Activated naive CD8-positive, alpha-beta T cell treated with anti-CD3 and anti-CD28 coated beads, Interleukin-2, amount 10 ng/mL, durations not matched to agents 7 days and 5 days (primary cell): ENCODE results near the gene GUCY1A2. TPM values are rescaled to one million over a fixed set of nuclear protein-coding genes. Genes with fewer than 3 reads are reported as not detected.
"Not testable (repeated sequence)": the region's sequence is repeated elsewhere in the genome, so short reads cannot be mapped to it uniquely, and the experiment has no call there.

Experiments
- ATAC-seq: fragments of 150-1000 bp; cut with Tn5 transposase; one replicate; pipeline ENCODE4 v1.10.0; 2021; ENCODE audit warnings: low read depth, moderate library complexity
- POLR2A ChIA-PET: fragments of 350-600 bp; sonication (Branson Sonifier 250); formaldehyde crosslinking; loops from one replicate; lab custom pipeline; 2021; ENCODE audit warnings: antibody characterized with exemption; lab: Charles Lee
- DNase-seq: peaks from one replicate; pipeline ENCODE4 v3.0.0; 2021
- H3K27ac Mint-ChIP-seq: one replicate; pipeline ENCODE4 v1.8.0; 2022; ENCODE audit warnings: mild to moderate bottlenecking, mixed read lengths
- H3K27me3 Mint-ChIP-seq: one replicate; pipeline ENCODE4 v1.8.0; 2022; ENCODE audit warnings: mild to moderate bottlenecking, moderate library complexity, mixed read lengths
- H3K36me3 Mint-ChIP-seq: one replicate; pipeline ENCODE4 v1.8.0; 2021; ENCODE audit warnings: mild to moderate bottlenecking, mixed read lengths
- H3K4me1 Mint-ChIP-seq: one replicate; pipeline ENCODE4 v1.8.0; 2021; ENCODE audit warnings: mixed read lengths
- H3K4me3 Mint-ChIP-seq: one replicate; pipeline ENCODE4 v1.8.0; 2022; ENCODE audit warnings: mild to moderate bottlenecking, moderate library complexity, mixed read lengths
- H3K9me3 Mint-ChIP-seq: one replicate; pipeline ENCODE4 v1.8.0; 2021; ENCODE audit warnings: mixed read lengths
- total RNA-seq, 2 experiments: library from RNA; stranded (reverse); gene quantifications; one replicate each; pipeline ENCODE4 v1.2.3, GENCODE V29; 2021

Gene GUCY1A2
- total RNA-seq, 2 experiments from 2014 or later: not detected

- DNase-seq, H3K36me3 Mint-ChIP-seq, H3K27ac Mint-ChIP-seq, POLR2A ChIA-PET, H3K4me1 Mint-ChIP-seq, H3K27me3 Mint-ChIP-seq, ATAC-seq, H3K4me3 Mint-ChIP-seq: not testable (repeated sequence)
- peaks cover 15% of the 10 kb centered on the region for H3K9me3 Mint-ChIP-seq
These were observed 134.6 kb downstream of the GUCY1A2 start for GRCh38 chr11:106883693-106884092.

- no peak overlapping the region for H3K27ac Mint-ChIP-seq
These were observed 138.3 kb downstream of the GUCY1A2 start for GRCh38 chr11:106879832-106880546.

GRCh38 chr11:106879029-106879428, 139.2 kb downstream of the GUCY1A2 start:
- POLR2A ChIA-PET: no interaction called here
- Mint-ChIP-seq H3K27me3 (no peaks in the 10 kb centered on the region), H3K27ac (no peak overlapping the region), H3K4me3 (no peak overlapping the region), H3K36me3 (no peaks in the 10 kb centered on the region), H3K9me3 (peaks cover 9% of the 10 kb centered on the region), H3K4me1 (no peaks in the 10 kb centered on the region)
- ATAC-seq: no peak
- DNase-seq: no peak

More at GRCh38 chr11:106879832-106880546, 138.3 kb downstream of the GUCY1A2 start:
- H3K4me3 Mint-ChIP-seq: no peak overlapping the region
- H3K27me3 Mint-ChIP-seq: no peaks in the 10 kb centered on the region
- DNase-seq (no peak), ATAC-seq (no peak)
- H3K4me1 Mint-ChIP-seq: no peaks in the 10 kb centered on the region
- H3K36me3 Mint-ChIP-seq: no peaks in the 10 kb centered on the region
- POLR2A ChIA-PET: no interaction called here
- H3K9me3 Mint-ChIP-seq: peaks cover 11% of the 10 kb centered on the region

- no peak overlapping the region for H3K4me3 Mint-ChIP-seq
- no peak overlapping the region for H3K27ac Mint-ChIP-seq
- no peaks in the 10 kb centered on the region for H3K27me3 Mint-ChIP-seq
- POLR2A ChIA-PET: no interaction called here
- ATAC-seq: no peak
- peaks cover 2% of the 10 kb centered on the region for H3K9me3 Mint-ChIP-seq
- no peaks in the 10 kb centered on the region for H3K36me3 Mint-ChIP-seq
- DNase-seq: no peak
- no peaks in the 10 kb centered on the region for H3K4me1 Mint-ChIP-seq
These were observed 143.3 kb downstream of the GUCY1A2 start for GRCh38 chr11:106875013-106875412.

- H3K4me3 Mint-ChIP-seq: no peak overlapping the region
- H3K9me3 Mint-ChIP-seq: peaks cover 7% of the 10 kb centered on the region
- POLR2A ChIA-PET: no interaction called here
- ATAC-seq (no peak), DNase-seq (no peak)
- no peaks in the 10 kb centered on the region for H3K4me1 Mint-ChIP-seq
- H3K36me3 Mint-ChIP-seq: no peaks in the 10 kb centered on the region
- no peaks in the 10 kb centered on the region for H3K27me3 Mint-ChIP-seq
- H3K27ac Mint-ChIP-seq: no peak overlapping the region
These were observed 146.0 kb downstream of the GUCY1A2 start for GRCh38 chr11:106872246-106872645.

- no peaks in the 10 kb centered on the region for H3K4me1 Mint-ChIP-seq
- POLR2A ChIA-PET: no interaction called here
- H3K27ac Mint-ChIP-seq: no peak overlapping the region
- H3K4me3 Mint-ChIP-seq: no peak overlapping the region
- H3K27me3 Mint-ChIP-seq: no peaks in the 10 kb centered on the region
- ATAC-seq (no peak), DNase-seq (no peak)
- H3K9me3 Mint-ChIP-seq: peaks cover 13% of the 10 kb centered on the region
- H3K36me3 Mint-ChIP-seq: no peaks in the 10 kb centered on the region
These were observed 160.1 kb downstream of the GUCY1A2 start for GRCh38 chr11:106858200-106858599.

GRCh38 chr11:106856566-106856965, 161.7 kb downstream of the GUCY1A2 start:
- Mint-ChIP-seq H3K27me3 (no peaks in the 10 kb centered on the region), H3K4me1 (no peaks in the 10 kb centered on the region), H3K4me3 (no peak overlapping the region), H3K27ac (no peak overlapping the region), H3K9me3 (peaks cover 11% of the 10 kb centered on the region), H3K36me3 (no peaks in the 10 kb centered on the region)
- POLR2A ChIA-PET: no interaction called here
- ATAC-seq (no peak), DNase-seq (no peak)

- no peaks in the 10 kb centered on the region for H3K4me1 Mint-ChIP-seq
- no peaks in the 10 kb centered on the region for H3K36me3 Mint-ChIP-seq
- DNase-seq (no peak), ATAC-seq (no peak)
- no peaks in the 10 kb centered on the region for H3K27me3 Mint-ChIP-seq
- POLR2A ChIA-PET: no interaction called here
- no peak overlapping the region for H3K27ac Mint-ChIP-seq
- no peak overlapping the region for H3K4me3 Mint-ChIP-seq
- H3K9me3 Mint-ChIP-seq: peaks cover 8% of the 10 kb centered on the region
These were observed 163.8 kb downstream of the GUCY1A2 start for GRCh38 chr11:106854429-106854828.

- no peaks in the 10 kb centered on the region for H3K4me1 Mint-ChIP-seq
- H3K4me3 Mint-ChIP-seq: no peak overlapping the region
- peaks cover 8% of the 10 kb centered on the region for H3K9me3 Mint-ChIP-seq
- DNase-seq: peak; percentile 6
- no peaks in the 10 kb centered on the region for H3K36me3 Mint-ChIP-seq
- POLR2A ChIA-PET: no interaction called here
- no peaks in the 10 kb centered on the region for H3K27me3 Mint-ChIP-seq
- ATAC-seq: no peak
- H3K27ac Mint-ChIP-seq: no peak overlapping the region
These were observed 164.3 kb downstream of the GUCY1A2 start for GRCh38 chr11:106853850-106854401.

GRCh38 chr11:106852779-106853178, 165.5 kb downstream of the GUCY1A2 start:
- H3K4me1 Mint-ChIP-seq: no peaks in the 10 kb centered on the region
- POLR2A ChIA-PET: no interaction called here
- H3K4me3 Mint-ChIP-seq: no peak overlapping the region
- H3K27me3 Mint-ChIP-seq: no peaks in the 10 kb centered on the region
- no peak for DNase-seq
- H3K36me3 Mint-ChIP-seq: no peaks in the 10 kb centered on the region
- H3K27ac Mint-ChIP-seq: no peak overlapping the region
- H3K9me3 Mint-ChIP-seq: peaks cover 9% of the 10 kb centered on the region
- no peak for ATAC-seq

GRCh38 chr11:106848526-106848925, 169.8 kb downstream of the GUCY1A2 start:
- DNase-seq: no peak
- H3K36me3 Mint-ChIP-seq: no peaks in the 10 kb centered on the region
- H3K4me1 Mint-ChIP-seq: no peaks in the 10 kb centered on the region
- H3K27ac Mint-ChIP-seq: no peak overlapping the region
- H3K27me3 Mint-ChIP-seq: no peaks in the 10 kb centered on the region
- peaks cover 6% of the 10 kb centered on the region for H3K9me3 Mint-ChIP-seq
- ATAC-seq: no peak
- H3K4me3 Mint-ChIP-seq: no peak overlapping the region
- POLR2A ChIA-PET: no interaction called here

- Mint-ChIP-seq H3K27ac (no peak overlapping the region), H3K9me3 (peaks cover 8% of the 10 kb centered on the region), H3K4me1 (no peaks in the 10 kb centered on the region), H3K27me3 (no peaks in the 10 kb centered on the region), H3K36me3 (no peaks in the 10 kb centered on the region), H3K4me3 (no peak overlapping the region)
- POLR2A ChIA-PET: no interaction called here
- ATAC-seq (no peak), DNase-seq (no peak)
These were observed 176.1 kb downstream of the GUCY1A2 start for GRCh38 chr11:106842134-106842533.

- Mint-ChIP-seq H3K4me3 (no peak overlapping the region), H3K27me3 (no peaks in the 10 kb centered on the region), H3K27ac (no peak overlapping the region), H3K9me3 (peaks cover 11% of the 10 kb centered on the region), H3K4me1 (no peaks in the 10 kb centered on the region), H3K36me3 (no peaks in the 10 kb centered on the region)
- POLR2A ChIA-PET: no interaction called here
- DNase-seq: no peak
- no peak for ATAC-seq
These were observed 177.3 kb downstream of the GUCY1A2 start for GRCh38 chr11:106840947-106841346.

- Mint-ChIP-seq H3K4me3 (no peak overlapping the region), H3K36me3 (no peaks in the 10 kb centered on the region), H3K27ac (no peak overlapping the region), H3K27me3 (no peaks in the 10 kb centered on the region), H3K4me1 (no peaks in the 10 kb centered on the region), H3K9me3 (peaks cover 11% of the 10 kb centered on the region)
- POLR2A ChIA-PET: no interaction called here
- ATAC-seq (no peak), DNase-seq (no peak)
These were observed 178.1 kb downstream of the GUCY1A2 start for GRCh38 chr11:106840146-106840545.
